AG09309 (cell line): ENCODE measurements around the gene CD22.
"Not testable (repeated sequence)": the region's sequence is repeated elsewhere in the genome, so short reads cannot be mapped to it uniquely, and the experiment has no call there.

Experiments used
- DNase-seq: peaks from one replicate; pipeline ENCODE4 v3.0.0-alpha.2; 2010; ENCODE audit warnings: low read depth
- H3K4me3 ChIP-seq: 2 replicates; pipeline ENCODE4 v1.5.1; 2011; ENCODE audit warnings: mild to moderate bottlenecking, low read depth, low read length, moderate library complexity; ENCODE audit not compliant: control insufficient read depth
- CTCF ChIP-seq: IDR thresholded peaks from 2 replicates; pipeline ENCODE4 v1.5.1; 2011; ENCODE audit warnings: mild to moderate bottlenecking, low read depth, low read length, inconsistent platforms; ENCODE audit not compliant: insufficient read depth, control insufficient read depth; ENCODE audit errors: missing control alignments

Gene CD22

GRCh38 chr19:35375505-35376307 is 46.7 kb downstream of the CD22 start:
- DNase-seq: no peak
- H3K4me3 ChIP-seq: no peak overlapping the region
- TF ChIP-seq CTCF: no peak

GRCh38 chr19:35377656-35378055 is 48.7 kb downstream of the CD22 start:
- H3K4me3 ChIP-seq: no peak overlapping the region
- TF ChIP-seq CTCF: no peak

DNA sequence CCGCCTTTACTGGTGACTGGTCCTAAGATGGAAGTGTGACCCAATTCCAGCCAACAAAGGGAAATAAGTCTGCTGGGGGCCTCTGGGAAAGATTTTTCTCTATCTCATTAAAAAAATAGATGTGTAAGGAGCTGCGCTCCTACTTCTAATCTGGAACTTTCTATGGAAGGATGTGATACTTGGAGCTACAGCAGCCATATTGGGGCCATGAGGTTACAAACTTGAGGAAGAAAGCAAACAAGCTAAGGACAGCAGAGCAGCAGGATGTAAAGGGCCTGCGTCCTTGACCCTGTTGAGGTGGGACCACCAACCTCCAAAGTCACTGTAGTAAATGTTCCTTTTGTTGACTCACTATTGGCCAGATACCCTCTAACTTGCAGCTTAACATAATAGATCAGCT is 49.4 kb downstream of the CD22 start:
- DNase-seq: no peak
- no peak for TF ChIP-seq CTCF
- no peak overlapping the region for H3K4me3 ChIP-seq

More at GRCh38 chr19:35377656-35378055, 48.7 kb downstream of the CD22 start:
- no peak for DNase-seq

GRCh38 chr19:35379545-35379944 is 50.6 kb downstream of the CD22 start:
- not testable (repeated sequence) for H3K4me3 ChIP-seq, DNase-seq

DNA sequence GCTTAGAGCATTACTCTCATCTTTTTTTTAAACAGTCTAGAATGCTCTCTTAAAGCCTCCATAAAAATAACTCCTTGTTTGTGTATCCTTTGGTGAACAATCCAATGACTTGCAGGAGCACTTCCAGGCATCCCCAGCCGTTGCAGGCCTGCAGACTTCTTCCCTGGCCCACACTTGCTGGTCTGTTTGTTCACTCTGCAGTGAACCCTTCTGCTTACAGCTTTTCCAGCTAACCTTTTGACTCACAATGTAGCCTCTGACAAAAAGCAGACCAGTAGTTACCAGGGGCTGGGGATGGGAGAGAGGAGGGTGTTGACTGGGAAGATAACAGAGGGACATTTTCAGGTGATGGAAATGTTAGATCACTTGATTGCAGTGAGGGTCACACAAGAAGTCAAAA is 51.0 kb downstream of the CD22 start:
- no peak for TF ChIP-seq CTCF
- H3K4me3 ChIP-seq: no peak overlapping the region
- DNase-seq: no peak

- TF ChIP-seq CTCF: no peak
- no peak overlapping the region for H3K4me3 ChIP-seq
- DNase-seq: no peak
Observed at GRCh38 chr19:35380450-35381124, 51.6 kb downstream of the CD22 start.

GRCh38 chr19:35381318-35381717 is 52.3 kb downstream of the CD22 start:
- no peak for TF ChIP-seq CTCF
- H3K4me3 ChIP-seq: no peak overlapping the region
- DNase-seq: no peak
